Measurements from ENCODE around the gene TRMT2A.
"Not testable (repeated sequence)": the region's sequence is repeated elsewhere in the genome, so short reads cannot be mapped to it uniquely, and the experiment has no call there.

TRMT2A gene

DNA sequence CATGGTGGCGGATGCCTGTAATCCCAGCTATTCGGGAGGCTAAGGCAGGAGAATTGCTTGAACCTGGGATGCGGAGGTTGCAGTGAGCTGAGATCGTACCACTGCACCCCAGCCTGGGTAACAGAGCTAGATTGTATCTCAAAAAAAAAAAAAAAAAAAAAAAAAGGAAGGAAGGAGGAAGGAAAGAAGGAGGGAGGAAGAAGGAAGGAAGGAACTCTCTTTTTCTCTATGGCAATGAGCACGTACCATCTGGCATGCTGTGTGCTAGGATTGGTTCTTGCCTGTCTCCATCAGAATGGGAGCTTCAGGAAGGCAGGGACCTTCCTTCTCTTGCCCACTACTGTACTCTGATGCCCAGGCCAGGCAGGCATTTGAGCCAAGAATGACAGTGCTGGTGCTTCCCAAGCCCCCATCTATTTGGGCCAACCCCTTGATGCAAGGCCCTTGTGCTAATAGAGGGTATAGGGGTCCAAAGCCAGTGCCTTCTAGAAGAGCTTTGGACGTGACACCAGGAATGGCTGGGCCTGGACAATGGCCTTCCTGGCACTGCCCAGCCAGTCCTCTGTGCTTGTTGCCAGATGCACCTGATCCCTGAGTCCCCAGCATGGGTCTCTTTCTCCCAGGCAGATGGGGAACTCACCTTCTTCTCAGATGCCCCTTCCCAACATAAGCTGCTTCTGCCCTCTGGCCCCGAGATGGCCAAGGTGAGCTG is 47.5 kb downstream of the TRMT2A start:
- Histone ChIP-seq H3K4me3 (no peak overlapping the region), H3K27ac (no peak overlapping the region)
- TF ChIP-seq CTCF (IDR thresholded peaks at IDR 0.05) = no peak
- DNase-seq (ENCODE audit: low spot score) = no peak

GRCh38 chr22:20068640-20069039 is 48.4 kb downstream of the TRMT2A start:
- no peak for TF ChIP-seq CTCF (IDR thresholded peaks at IDR 0.05)
- DNase-seq (ENCODE audit: low spot score) = no peak
- no peak overlapping the region for H3K27ac ChIP-seq
- H3K4me3 ChIP-seq = no peak overlapping the region

- not testable (repeated sequence) for H3K4me3 ChIP-seq; DNase-seq (ENCODE audit: low spot score); H3K27ac ChIP-seq
Observed at GRCh38 chr22:20067384-20067682, 49.7 kb downstream of the TRMT2A start.

GRCh38 chr22:20066617-20067383 is 50.2 kb downstream of the TRMT2A start:
- no peak for TF ChIP-seq CTCF (IDR thresholded peaks at IDR 0.05)
- no peak overlapping the region for H3K4me3 ChIP-seq
- no peak overlapping the region for H3K27ac ChIP-seq
- DNase-seq (ENCODE audit: low spot score) = no peak

DNA sequence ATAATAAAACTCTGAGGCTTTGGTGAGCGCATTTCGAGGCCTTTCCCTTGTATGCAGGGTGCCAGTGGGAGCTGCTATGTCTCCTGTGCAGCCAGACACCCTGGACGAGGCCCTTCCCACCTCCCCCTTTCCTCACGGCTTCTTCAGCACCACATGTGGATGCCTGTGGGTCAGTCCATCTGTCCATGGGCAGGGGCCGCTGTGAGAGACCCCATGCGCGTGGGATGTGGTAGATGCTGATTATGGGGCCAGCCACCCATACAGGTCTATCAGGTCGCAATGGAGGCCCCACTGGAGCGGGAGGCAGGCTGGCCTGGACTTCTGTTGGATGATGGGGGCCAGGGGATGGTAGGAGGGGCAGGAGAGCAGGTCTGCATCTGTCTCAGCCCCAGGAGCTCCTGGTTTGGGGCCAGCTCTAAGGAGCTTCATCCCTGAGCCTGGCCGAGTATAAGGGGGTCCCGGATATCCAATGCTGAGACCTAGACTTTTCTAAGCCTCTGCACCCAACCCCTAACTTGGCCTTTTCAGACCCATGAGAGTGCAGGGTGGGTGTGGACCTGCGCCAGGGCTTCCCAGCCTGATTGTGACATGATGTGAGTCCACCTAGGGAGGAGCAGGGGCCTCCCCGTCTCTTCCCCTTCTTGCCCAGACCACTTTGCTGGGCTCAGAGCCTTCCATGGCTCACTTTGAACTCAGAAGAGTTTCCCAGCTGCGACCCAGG is 51.0 kb downstream of the TRMT2A start:
- TF ChIP-seq CTCF (IDR thresholded peaks at IDR 0.05) = no peak
- Histone ChIP-seq H3K4me3 (no peak overlapping the region), H3K27ac (no peak overlapping the region)
- DNase-seq (ENCODE audit: low spot score) = no peak

DNA sequence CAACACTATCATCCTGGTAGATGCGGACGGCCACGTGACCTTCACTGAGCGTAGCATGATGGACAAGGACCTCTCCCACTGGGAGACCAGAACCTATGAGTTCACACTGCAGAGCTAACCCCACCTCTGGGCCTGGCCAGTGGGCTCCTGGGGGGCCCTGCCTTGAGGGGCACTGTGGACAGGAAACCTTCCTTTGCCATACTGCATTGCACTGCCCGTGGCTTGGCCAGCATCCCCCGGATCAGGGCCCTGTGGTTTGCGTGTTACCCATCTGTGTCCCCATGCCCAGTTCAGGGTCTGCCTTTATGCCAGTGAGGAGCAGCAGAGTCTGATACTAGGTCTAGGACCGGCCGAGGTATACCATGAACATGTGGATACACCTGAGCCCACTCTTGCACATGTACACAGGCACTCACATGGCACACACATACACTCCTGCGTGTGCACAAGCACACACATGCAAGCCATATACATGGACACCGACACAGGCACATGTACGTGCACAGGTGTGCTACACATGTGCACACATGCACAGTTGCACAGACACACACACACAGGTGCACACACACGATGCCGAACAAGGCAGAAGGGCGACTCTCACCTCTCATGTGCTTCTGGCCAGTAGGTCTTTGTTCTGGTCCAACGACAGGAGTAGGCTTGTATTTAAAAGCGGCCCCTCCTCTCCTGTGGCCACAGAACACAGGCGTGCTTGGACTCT is 52.3 kb downstream of the TRMT2A start:
- peak; percentile 69 for DNase-seq (ENCODE audit: low spot score)
- TF ChIP-seq CTCF (IDR thresholded peaks at IDR 0.05) = no peak
- H3K4me3 ChIP-seq = no peak overlapping the region
- H3K27ac ChIP-seq = no peak overlapping the region

- no peak for TF ChIP-seq CTCF (IDR thresholded peaks at IDR 0.05)
- Histone ChIP-seq H3K27ac (no peak overlapping the region), H3K4me3 (no peak overlapping the region)
- no peak for DNase-seq (ENCODE audit: low spot score)
Observed at GRCh38 chr22:20064140-20064480, 52.9 kb downstream of the TRMT2A start.

Data from coronary artery (tissue), 2 donors.